ENCODE results near the gene OTOA. TPM values are rescaled to one million over a fixed set of nuclear protein-coding genes. Genes with fewer than 3 reads are reported as not detected.

The OTOA gene
- total and polyA plus RNA-seq, 2 of the 8 experiments (the other 6 are each of a cell fraction or from before 2014, with no cell fraction given), result 0.06 to 0.32 TPM

DNA sequence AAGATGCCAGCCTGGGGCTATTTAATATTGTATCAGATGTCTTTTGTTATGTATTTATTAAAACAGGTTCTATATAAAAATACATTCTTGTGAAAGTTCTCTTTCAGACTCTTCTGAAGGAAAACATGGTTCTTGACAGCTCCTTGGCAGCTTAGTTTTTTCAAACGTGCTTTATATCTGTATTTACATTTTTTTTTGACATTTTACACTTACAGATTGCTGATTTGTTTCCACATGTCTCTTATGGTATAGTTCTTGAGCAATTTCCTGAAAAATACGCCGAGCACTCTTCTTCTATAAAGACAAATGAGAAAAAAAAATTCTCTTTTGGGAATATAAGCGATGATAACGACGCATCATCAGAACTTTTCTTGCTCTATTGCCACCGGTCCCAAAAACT, 20.9 kb upstream of the OTOA start:
- Histone ChIP-seq H3K4ac (replicated peaks; ENCODE audit: insufficient read length, low read depth, low read length) (no peak overlapping the region), H3K18ac (ENCODE audit: extremely low read depth, low read length) (no peak overlapping the region), H4K5ac (ENCODE audit: insufficient read length, low read depth, low read length) (no peak overlapping the region), H4K20me1 (replicated peaks in 1 of 2; ENCODE audit: control insufficient read depth in 1 of 2, insufficient read depth in 2 of 2, low read length in 2 of 2) (peaks cover 0 to 3% of the 10 kb centered on the region in 2 experiments), H3K14ac (ENCODE audit: insufficient read length) (no peak overlapping the region), H4K8ac (ENCODE audit: extremely low read depth, insufficient read depth, low read length) (no peak overlapping the region), H3K4me2 (ENCODE audit: insufficient read depth in 1 of 2, low read depth in 2 of 2, low read length in 2 of 2) (no peak overlapping the region), H3K36me3 (ENCODE audit: control insufficient read depth in 2 of 4, insufficient read depth in 4 of 4, low read length in 3 of 4) (no peaks in the 10 kb centered on the region; a peak in 1 of 8 replicates), H3K23me2 (ENCODE audit: low read depth, low read length) (no peaks in the 10 kb centered on the region), H3K79me2 (ENCODE audit: control insufficient read depth in 1 of 2, insufficient read depth in 2 of 2, low read length in 2 of 2) (peaks cover 0 to 10% of the 10 kb centered on the region in 2 experiments; a peak in 1 of 4 replicates), H3K4me1 (replicated peaks in 1 of 4; ENCODE audit: control insufficient read depth in 3 of 4, insufficient read depth in 4 of 4, low read length in 3 of 4) (no peaks in the 10 kb centered on the region), H3K23ac (ENCODE audit: insufficient read length) (no peak overlapping the region), H3K27ac (ENCODE audit: low read depth, low read length) (no peak overlapping the region), H2BK20ac (ENCODE audit: low read length) (no peak overlapping the region), H2BK15ac (ENCODE audit: low read length) (no peak overlapping the region), H4K91ac (replicated peaks; ENCODE audit: insufficient read length, low read length) (no peak overlapping the region), H2AFZ (ENCODE audit: low read length) (no peak overlapping the region), H3K27me3 (replicated peaks in 1 of 4; ENCODE audit: control insufficient read depth in 3 of 4, extremely low read depth in 1 of 4, insufficient read depth in 3 of 4, low read length in 3 of 4) (no peaks in the 10 kb centered on the region), H2BK120ac (replicated peaks; ENCODE audit: low read depth, low read length) (no peak overlapping the region), H3K79me1 (ENCODE audit: low read depth, low read length) (peaks cover 2% of the 10 kb centered on the region; the same call in 1 of the 2 replicates), H2BK12ac (ENCODE audit: low read depth, low read length) (no peak overlapping the region), H3K4me3 (ENCODE audit: extremely low read depth in 1 of 4, insufficient read depth in 2 of 4, low read depth in 3 of 4, low read length in 4 of 4) (no peak overlapping the region), H2BK5ac (ENCODE audit: low read depth, low read length) (no peak overlapping the region), H3K56ac (replicated peaks; ENCODE audit: insufficient read length, low read depth, low read length) (no peak overlapping the region), H3K9ac (replicated peaks in 1 of 4; ENCODE audit: extremely low read depth in 1 of 4, low read depth in 3 of 4, low read length in 3 of 4) (no peak overlapping the region), H3K9me3 (ENCODE audit: insufficient read depth in 2 of 2, low read depth in 1 of 2, low read length in 1 of 2) (no peaks in the 10 kb centered on the region), H2AK5ac (ENCODE audit: low read depth, low read length) (no peak overlapping the region)
- DNase-seq (ENCODE audit: low read depth in 1 of 2, low spot score in 2 of 2), result no peak
- no peak for FAIRE-seq
- WGBS, 2 experiments (ENCODE audit: extremely low coverage in 1 of 2, insufficient coverage in 1 of 2, insufficient read length in 1 of 2, insufficient replicate concordance in 2 of 2, low coverage in 1 of 2, low lambda C conversion rate in 2 of 2, missing lambda C conversion rate in 1 of 2), result 90% methylated on average over 7 of the region's 7 CpGs; no CpG with 5 or more reads in 1 of the 2 experiments
- ChIA-PET POLR2A (ENCODE audit: partially characterized antibody) (no interaction called here), CTCF (ENCODE audit: partially characterized antibody) (interaction anchor here (0.7 to 4.5 kb wide), 5 partner anchors 11 to 59 kb away, joined by 3 to 26 read pairs (median 3); no protein-coding TSS in a partner anchor)
- TF ChIP-seq SIX5 (IDR thresholded peaks at IDR 0.05; ENCODE audit: low read depth, low read length), result no peak
- TF ChIP-seq KDM1A (IDR thresholded peaks at IDR 0.05; ENCODE audit: borderline replicate concordance, low read length), result no peak
- TF ChIP-seq SP4 (IDR thresholded peaks at IDR 0.05; ENCODE audit: low read length), result no peak

Measured in H1 (cell line).